Pancreas (tissue), 10 donors: ENCODE measurements around the gene DBN1. TPM values are rescaled to one million over a fixed set of nuclear protein-coding genes. Genes with fewer than 3 reads are reported as not detected.

Source experiments
- ATAC-seq, 4 donors: fragments of 200-7000 bp; cut with Tn5 transposase; one replicate each; pipeline versions ENCODE4 v1.8.0 to v1.9.1; 2020; ENCODE audit warnings: mild to moderate bottlenecking in 4 of 4, moderate library complexity in 4 of 4
- DNase-seq, 6 donors: peaks; one replicate each; pipeline ENCODE4 v3.0.0-alpha.2; 2020
- FAIRE-seq: peaks from 2 replicates; lab custom pipeline; 2012; peaks lifted over from hg19 to GRCh38; lab: Jason Lieb, UNC
- H3K27ac ChIP-seq, 4 donors: fragments of 200-600 bp; sonication (generic); 1 replicate in 3 of 4; 2 replicates in 1 of 4; pipeline versions ENCODE4 v1.5.0 to v1.8.0; 2020
- H3K27me3 ChIP-seq, 4 donors: fragments of 200-600 bp; one replicate each; pipeline ENCODE4 v1.8.0; 2021
- H3K36me3 ChIP-seq, 3 donors: fragments of 200-600 bp; sonication (generic) in 1 of 3; one replicate each; pipeline versions ENCODE4 v1.5.0 to v1.8.0; 2020 to 2021
- H3K4me1 ChIP-seq, 3 donors: fragments of 200-600 bp; one replicate each; pipeline ENCODE4 v1.8.0; 2021
- H3K4me3 ChIP-seq, 4 donors: fragments of 200-600 bp; sonication (generic) in 2 of 4; one replicate each; pipeline versions ENCODE4 v1.5.0 to v1.8.0; 2020 to 2021
- H3K9me3 ChIP-seq, 4 donors: fragments of 200-600 bp; one replicate each; pipeline ENCODE4 v1.8.0; 2021
- CTCF ChIP-seq, 4 donors: fragments of 200-600 bp; sonication (generic) in 3 of 4; IDR thresholded peaks; one replicate each; pipeline versions ENCODE4 v1.5.0 to v1.8.0; 2021; ENCODE audit warnings: antibody characterized with exemption in 4 of 4
- WGBS, 2 donors: extraction: QIAGEN DNeasy Blood & Tissue Kit; methylation state at CpG; one replicate each; pipeline ENCODE4 v1.1.7; 2013; 5-methylcytosine and 5-hydroxymethylcytosine counted together
- intact Hi-C, 3 donors: fragments of 100-400 bp; cut with DNase I; formaldehyde crosslinking; loops; one replicate each; pipeline versions ENCODE4 v1.11.1 to v1.14.2; 2022
- polyA plus RNA-seq, 2 donors: library from polyadenylated mRNA; stranded (reverse); fragments of 200-250 nt; gene quantifications; one replicate each; pipeline ENCODE4 v1.2.3, GENCODE V29; 2013
- total RNA-seq, 6 donors: library from RNA; stranded (reverse); fragmentation: NEBNext Ultra II Directional in 4 of 6; extraction: Animal tissue kit (Norgen Biotek cat#: 25700) in 4 of 6; gene quantifications; one replicate each; pipeline versions ENCODE4 v1.2.1 to v1.2.4, GENCODE V29; 2021 to 2023
- donor health status: healthy with polysubstance abuse.
- donor health status: DM: no; HTN: no; CAD: no; lungs with moderate emphysema.
- donor health status: DM: no; HTN: no; CAD: no.
- donor health status: control.
- donor health status: control.
- donor health status: Bipolar disorder and iron deficiency.
- donor health status: DM: yes; HTN: yes; CAD: no.
- donor health status: DM: no; HTN: no; CAD: no.
- donor health status: DM: no; HTN: no; CAD: no.
- donor health status: DM: yes; HTN: yes; CAD: no.

Gene DBN1
- total and polyA plus RNA-seq, 8 donors, result 10.2 to 38.2 (median 17.0) TPM

- FAIRE-seq (no peak), DNase-seq (peak in 3 of 6 donors; percentile 31 to 65 (median 47)), ATAC-seq (no peak)
- intact Hi-C loops, result no loop called here
- H3K9me3 ChIP-seq, result no peaks in the 10 kb centered on the region
- peaks cover 0 to 5% (median 0%) of the 10 kb centered on the region in 3 donors for H3K4me1 ChIP-seq
- WGBS, 2 donors, result 29 to 30% methylated on average over 12 of the region's 12 CpGs
- H3K4me3 ChIP-seq, result peak overlapping the region; percentile 61 to 79 (median 69)
- no peak for TF ChIP-seq CTCF (IDR thresholded peaks at IDR 0.05)
- no peaks in the 10 kb centered on the region for H3K36me3 ChIP-seq
- H3K27me3 ChIP-seq, result no peaks in the 10 kb centered on the region
- H3K27ac ChIP-seq, result peak overlapping the region in 2 of 4 donors; percentile 5 to 39
These were observed 22.8 kb upstream of the DBN1 start for GRCh38 chr5:177496070-177496726.

GRCh38 chr5:177495243-177496060, 22.0 kb upstream of the DBN1 start:
- Histone ChIP-seq H3K4me3 (peak overlapping the region in 1 of 4 donors; percentile 17), H3K9me3 (no peaks in the 10 kb centered on the region), H3K4me1 (peaks cover 0 to 5% (median 0%) of the 10 kb centered on the region in 3 donors), H3K27me3 (no peaks in the 10 kb centered on the region), H3K36me3 (no peaks in the 10 kb centered on the region), H3K27ac (peak overlapping the region in 2 of 4 donors; percentile 15 to 41)
- ATAC-seq (no peak), DNase-seq (peak in 2 of 6 donors; percentile 41 to 77), FAIRE-seq (no peak)
- intact Hi-C loops, result no loop called here
- WGBS, 2 donors, result 84 to 86% methylated on average over 14 of the region's 14 CpGs
- no peak for TF ChIP-seq CTCF (IDR thresholded peaks at IDR 0.05)

GRCh38 chr5:177494346-177495195, 21.1 kb upstream of the DBN1 start:
- Histone ChIP-seq H3K27ac (peak overlapping the region in 2 of 4 donors; percentile 15 to 41), H3K4me3 (peak overlapping the region in 1 of 4 donors; percentile 17), H3K27me3 (no peaks in the 10 kb centered on the region), H3K4me1 (peaks cover 0 to 5% (median 0%) of the 10 kb centered on the region in 3 donors), H3K9me3 (no peaks in the 10 kb centered on the region), H3K36me3 (no peaks in the 10 kb centered on the region)
- peak in 4 of 6 donors; percentile 42 to 65 (median 62) for DNase-seq
- no peak for TF ChIP-seq CTCF (IDR thresholded peaks at IDR 0.05)
- ATAC-seq, result peak in 1 of 4 donors; percentile 5
- WGBS, 2 donors, result 68 to 83% methylated on average over 10 to 11 of the region's 11 CpGs
- no peak for FAIRE-seq
- intact Hi-C loops, result no loop called here

- DNase-seq, result peak in 1 of 6 donors; percentile 34
These were observed 20.4 kb upstream of the DBN1 start for GRCh38 chr5:177493795-177494345.

More at GRCh38 chr5:177493795-177494345, 20.4 kb upstream of the DBN1 start:
- peaks cover 0 to 5% (median 0%) of the 10 kb centered on the region in 3 donors for H3K4me1 ChIP-seq
- no peaks in the 10 kb centered on the region for H3K27me3 ChIP-seq
- H3K9me3 ChIP-seq, result no peaks in the 10 kb centered on the region
- H3K36me3 ChIP-seq, result no peaks in the 10 kb centered on the region
- no peak overlapping the region for H3K4me3 ChIP-seq
- ATAC-seq (no peak), FAIRE-seq (no peak)
- TF ChIP-seq CTCF (IDR thresholded peaks at IDR 0.05), result no peak
- intact Hi-C loops, result no loop called here
- WGBS, 2 donors, result 93 to 94% methylated on average over 5 of the region's 5 CpGs
- no peak overlapping the region for H3K27ac ChIP-seq
